GM12874 (cell line): Measurements from ENCODE around the gene PSMB1.

Experiments used
- CTCF ChIP-seq: IDR thresholded peaks from 2 replicates; pipeline ENCODE4 v1.5.1; 2011; ENCODE audit warnings: low read depth, mild to moderate bottlenecking, control low read depth, low read length, moderate library complexity; ENCODE audit not compliant: insufficient read depth

Gene PSMB1

GRCh38 chr6:170578909-170579308, 25.8 kb upstream of the PSMB1 start:
- no peak for TF ChIP-seq CTCF

DNA sequence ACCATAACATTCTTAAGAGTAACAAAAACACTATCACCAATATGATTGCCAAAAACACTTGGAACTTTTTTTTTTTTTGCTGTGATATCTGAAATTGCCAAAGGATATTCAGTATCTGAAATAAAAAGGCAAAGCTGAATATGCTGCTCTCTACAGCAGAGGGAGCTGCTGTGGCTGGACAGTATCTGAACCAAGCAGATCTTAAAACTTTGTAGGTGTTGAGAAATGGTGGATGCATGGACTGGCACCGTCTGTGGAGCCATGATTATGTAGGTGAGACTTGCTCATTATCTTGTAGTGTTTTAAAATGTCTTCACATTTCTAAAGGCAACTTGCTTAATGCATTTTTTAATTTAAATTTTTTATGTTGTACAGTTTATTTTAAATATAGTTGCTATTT, 22.1 kb upstream of the PSMB1 start:
- TF ChIP-seq CTCF: no peak

DNA sequence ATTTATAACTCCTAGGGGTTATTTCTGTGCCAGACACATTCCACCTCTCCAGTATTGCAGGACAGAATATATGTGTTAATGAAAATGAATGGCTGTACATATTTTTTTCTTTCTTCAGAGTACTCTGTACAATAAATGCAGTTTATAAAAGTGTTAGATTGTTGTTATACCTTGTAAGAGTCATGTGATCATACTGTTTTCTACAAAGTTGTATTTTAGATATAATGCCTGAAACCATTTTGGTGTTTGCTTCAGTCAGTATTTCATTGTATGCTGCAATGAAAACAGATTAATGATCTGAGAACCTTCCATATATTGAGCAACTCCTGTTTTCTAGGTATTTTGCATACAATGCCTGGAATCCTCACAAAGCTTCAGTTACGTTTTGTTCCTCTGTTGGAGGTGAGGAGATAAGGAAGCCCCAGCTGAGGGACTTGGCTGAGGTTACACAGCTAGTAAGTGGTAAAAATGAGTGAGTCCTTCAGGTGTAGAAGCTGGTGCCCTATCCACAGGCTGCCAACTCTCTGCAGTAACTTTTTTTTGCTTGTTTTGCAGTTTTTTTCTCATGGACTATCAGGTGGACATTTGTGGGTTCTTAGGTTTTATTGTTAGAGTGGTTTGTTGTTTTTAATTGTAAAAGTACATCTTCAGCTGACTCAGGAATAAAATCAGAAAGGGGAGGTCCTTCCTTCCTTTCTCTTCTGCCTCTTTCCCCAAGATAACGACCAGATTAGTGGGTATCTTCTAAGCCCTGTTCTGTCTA, 19.8 kb upstream of the PSMB1 start:
- TF ChIP-seq CTCF: no peak

DNA sequence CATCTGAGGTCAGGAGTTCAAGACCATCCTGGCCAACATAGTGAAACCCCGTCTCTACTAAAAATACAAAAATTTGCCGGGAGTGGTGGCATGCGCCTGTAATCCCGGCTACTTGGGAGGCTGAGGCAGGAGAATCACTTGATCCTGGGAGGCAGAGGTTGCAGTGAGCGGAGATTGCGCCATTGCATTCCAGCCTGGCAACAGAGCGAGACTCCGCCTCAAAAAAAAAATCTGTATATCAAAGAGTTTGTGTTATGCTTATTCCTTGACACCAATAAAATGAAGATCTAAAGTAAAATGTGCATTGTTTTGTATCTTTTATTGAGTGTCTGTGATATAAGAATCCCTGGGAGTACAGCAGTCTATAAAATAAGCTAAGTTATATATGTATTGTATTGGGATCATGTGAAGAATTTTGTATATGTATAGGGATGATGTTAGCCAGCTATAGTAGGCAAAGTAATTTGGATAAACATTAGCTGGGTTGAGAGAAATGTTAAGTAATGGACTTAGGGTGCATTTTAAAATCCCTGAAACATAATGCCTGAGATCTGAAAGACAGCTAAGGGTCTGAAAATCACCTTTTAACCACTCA, 11.9 kb upstream of the PSMB1 start:
- no peak for TF ChIP-seq CTCF

DNA sequence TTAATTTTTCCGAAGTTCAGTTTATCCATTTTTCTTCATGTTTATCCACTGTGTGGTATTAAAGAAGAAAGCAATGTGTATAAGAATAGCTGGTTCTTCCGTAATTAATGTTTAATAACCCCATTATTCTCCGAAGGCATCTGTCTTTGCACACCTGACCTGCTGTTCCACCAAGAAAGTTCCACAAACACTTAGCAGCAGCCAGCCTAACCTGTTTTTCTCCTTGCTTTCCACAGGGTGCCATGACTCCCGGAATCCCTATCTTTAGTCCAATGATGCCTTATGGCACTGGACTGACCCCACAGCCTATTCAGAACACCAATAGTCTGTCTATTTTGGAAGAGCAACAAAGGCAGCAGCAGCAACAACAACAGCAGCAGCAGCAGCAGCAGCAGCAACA, 8.4 kb upstream of the PSMB1 start:
- no peak for TF ChIP-seq CTCF

DNA sequence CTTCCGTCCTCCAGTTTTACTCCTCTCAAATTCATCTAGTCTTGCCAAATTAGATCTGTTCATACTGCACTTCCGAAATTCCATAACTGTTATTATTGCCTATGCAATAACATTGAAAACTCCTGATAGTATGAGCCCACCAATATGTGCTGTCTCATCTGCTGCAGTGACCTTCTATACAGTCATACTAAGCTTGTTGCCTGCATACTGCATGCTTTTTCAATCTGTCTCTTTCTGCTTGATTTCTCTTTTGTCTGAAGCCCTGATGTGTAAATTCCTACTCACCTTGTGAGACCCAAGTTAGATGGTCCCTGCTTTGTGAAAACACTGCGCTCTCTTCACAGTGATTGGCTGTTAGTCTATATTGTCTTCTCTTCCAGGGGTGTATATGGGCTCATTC, 2.2 kb upstream of the PSMB1 start:
- TF ChIP-seq CTCF: no peak

GRCh38 chr6:170554796-170555137, 1.7 kb upstream of the PSMB1 start:
- no peak for TF ChIP-seq CTCF
